CD14-positive monocyte (primary cell): ENCODE measurements around the gene S100Z. TPM values are rescaled to one million over a fixed set of nuclear protein-coding genes. Genes with fewer than 3 reads are reported as not detected.

Source experiments
- DNase-seq, 3 donors: peaks; one replicate each; pipeline ENCODE4 v3.0.0-alpha.2; 2011 to 2022
- H2AFZ ChIP-seq: 2 replicates; pipeline ENCODE4 v1.6.0; 2012; ENCODE audit warnings: mild to moderate bottlenecking, low read depth, low read length, inconsistent platforms; ENCODE audit not compliant: insufficient read depth, poor library complexity, severe bottlenecking
- H3K27ac ChIP-seq, 2 donors: 1 replicate in 1 of 2; 2 replicates in 1 of 2; pipeline ENCODE4 v1.5.1; 2012 to 2013; ENCODE audit warnings: low read length in 2 of 2, control low read depth in 1 of 2, inconsistent platforms in 1 of 2, low read depth in 1 of 2, mild to moderate bottlenecking in 1 of 2
- H3K27me3 ChIP-seq, 2 donors: one replicate each; pipeline versions ENCODE4 v1.6.0 to v1.6.1; 2011 to 2013; ENCODE audit warnings: low read length in 2 of 2; ENCODE audit not compliant: control insufficient read depth in 2 of 2, insufficient read depth in 2 of 2
- H3K36me3 ChIP-seq, 2 donors: replicated peaks in 1 of 2; 1 replicate in 1 of 2; 2 replicates in 1 of 2; pipeline versions ENCODE4 v1.5.1 to v1.6.1; 2012 to 2013; ENCODE audit warnings: low read length in 2 of 2, control low read depth in 1 of 2, inconsistent platforms in 1 of 2, mild to moderate bottlenecking in 1 of 2; ENCODE audit not compliant: insufficient read depth in 2 of 2, control insufficient read depth in 1 of 2
- H3K4me1 ChIP-seq, 2 donors: 1 replicate in 1 of 2; 2 replicates in 1 of 2; pipeline versions ENCODE4 v1.5.1 to v1.6.1; 2012 to 2013; ENCODE audit warnings: low read length in 2 of 2, control low read depth in 1 of 2, inconsistent platforms in 1 of 2, mild to moderate bottlenecking in 1 of 2, moderate library complexity in 1 of 2; ENCODE audit not compliant: insufficient read depth in 2 of 2, control insufficient read depth in 1 of 2
- H3K4me2 ChIP-seq: replicated peaks from 2 replicates; pipeline ENCODE3; 2012; ENCODE audit warnings: low read length, moderate library complexity, mild to moderate bottlenecking; ENCODE audit not compliant: poor library complexity, severe bottlenecking; ENCODE audit errors: extremely low read depth
- H3K4me3 ChIP-seq, 3 experiments: fragments of 200-600 bp in 1 of 3; sonication (generic) in 1 of 3; replicated peaks in 1 of 3; 1 replicate in 2 of 3; 2 replicates in 1 of 3; pipeline ENCODE4 v1.5.1; 2011 to 2013; ENCODE audit warnings: low read length in 3 of 3, mild to moderate bottlenecking in 3 of 3, control low read depth in 2 of 3, low read depth in 2 of 3, inconsistent platforms in 1 of 3, moderate library complexity in 1 of 3
- H3K79me2 ChIP-seq: 2 replicates; pipeline ENCODE4 v1.6.0; 2012; ENCODE audit warnings: mild to moderate bottlenecking, control low read depth, inconsistent platforms, low read length, moderate library complexity; ENCODE audit not compliant: insufficient read depth
- H3K9ac ChIP-seq: 2 replicates; pipeline ENCODE4 v1.6.0; 2017; ENCODE audit warnings: low read length, mild to moderate bottlenecking; ENCODE audit not compliant: insufficient read depth, poor library complexity, severe bottlenecking
- H3K9me3 ChIP-seq, 2 donors: replicated peaks in 1 of 2; 1 replicate in 1 of 2; 2 replicates in 1 of 2; pipeline versions ENCODE4 v1.5.1 to v1.6.1; 2012 to 2013; ENCODE audit warnings: low read length in 2 of 2, control low read depth in 1 of 2; ENCODE audit not compliant: control insufficient read depth in 1 of 2, insufficient read depth in 1 of 2
- H4K20me1 ChIP-seq: 2 replicates; pipeline ENCODE4 v1.6.0; 2012; ENCODE audit warnings: mild to moderate bottlenecking, low read length, control low read depth, moderate library complexity; ENCODE audit not compliant: insufficient read depth
- H3K27ac Mint-ChIP-seq, 7 donors: one replicate each; pipeline ENCODE4 v1.8.0; 2020; ENCODE audit warnings: mild to moderate bottlenecking in 7 of 7, mixed read lengths in 7 of 7, moderate library complexity in 6 of 7, inconsistent platforms in 2 of 7
- H3K27me3 Mint-ChIP-seq, 3 donors: one replicate each; pipeline ENCODE4 v1.8.0; 2021 to 2022; ENCODE audit warnings: low read depth in 3 of 3, mild to moderate bottlenecking in 3 of 3, mixed read lengths in 3 of 3, moderate library complexity in 3 of 3, inconsistent platforms in 1 of 3
- H3K36me3 Mint-ChIP-seq, 2 donors: one replicate each; pipeline ENCODE4 v1.8.0; 2020; ENCODE audit warnings: mixed read lengths in 2 of 2, inconsistent platforms in 1 of 2, mild to moderate bottlenecking in 1 of 2
- H3K4me1 Mint-ChIP-seq: one replicate; pipeline ENCODE4 v1.8.0; 2020; ENCODE audit warnings: mild to moderate bottlenecking, mixed read lengths
- H3K4me3 Mint-ChIP-seq, 2 donors: one replicate each; pipeline ENCODE4 v1.8.0; 2020; ENCODE audit warnings: mild to moderate bottlenecking in 2 of 2, mixed read lengths in 2 of 2, moderate library complexity in 1 of 2
- H3K9me3 Mint-ChIP-seq, 7 donors: one replicate each; pipeline ENCODE4 v1.8.0; 2020 to 2022; ENCODE audit warnings: mixed read lengths in 7 of 7, mild to moderate bottlenecking in 6 of 7, moderate library complexity in 6 of 7, inconsistent platforms in 2 of 7
- WGBS: methylation state at CpG from one replicate; pipeline ENCODE4 v1.1.5; 2013; ENCODE audit warnings: missing lambda C conversion rate; ENCODE audit not compliant: insufficient coverage; 5-methylcytosine and 5-hydroxymethylcytosine counted together
- intact Hi-C, 2 donors: fragments of 100-400 bp; cut with micrococcal nuclease; formaldehyde crosslinking; loops; one replicate each; pipeline versions ENCODE4 v1.15.0 to v1.15.1; 2023
- polyA plus RNA-seq, 3 donors: library from polyadenylated mRNA; depleted of rRNA in 1 of 3; unstranded in 2 of 3; stranded (reverse) in 1 of 3; fragments of 300-500 nt in 2 of 3; fragments of >200 nt in 1 of 3; fragmentation: Illumina TruSeq in 2 of 3; gene quantifications; 1 replicate in 2 of 3; 2 replicates in 1 of 3; pipeline ENCODE4 v1.2.3, GENCODE V29; 2012 to 2021
- TF ChIP-seq, protein P1 (sequence below): fragments of 200-600 bp; IDR thresholded peaks from one replicate; pipeline ENCODE4 v1.8.0; 2022; ENCODE audit warnings: antibody characterized with exemption, mild to moderate bottlenecking

Gene S100Z
- polyA plus RNA-seq, 3 donors: 13.4 to 39.3 (median 21.2) TPM

DNA sequence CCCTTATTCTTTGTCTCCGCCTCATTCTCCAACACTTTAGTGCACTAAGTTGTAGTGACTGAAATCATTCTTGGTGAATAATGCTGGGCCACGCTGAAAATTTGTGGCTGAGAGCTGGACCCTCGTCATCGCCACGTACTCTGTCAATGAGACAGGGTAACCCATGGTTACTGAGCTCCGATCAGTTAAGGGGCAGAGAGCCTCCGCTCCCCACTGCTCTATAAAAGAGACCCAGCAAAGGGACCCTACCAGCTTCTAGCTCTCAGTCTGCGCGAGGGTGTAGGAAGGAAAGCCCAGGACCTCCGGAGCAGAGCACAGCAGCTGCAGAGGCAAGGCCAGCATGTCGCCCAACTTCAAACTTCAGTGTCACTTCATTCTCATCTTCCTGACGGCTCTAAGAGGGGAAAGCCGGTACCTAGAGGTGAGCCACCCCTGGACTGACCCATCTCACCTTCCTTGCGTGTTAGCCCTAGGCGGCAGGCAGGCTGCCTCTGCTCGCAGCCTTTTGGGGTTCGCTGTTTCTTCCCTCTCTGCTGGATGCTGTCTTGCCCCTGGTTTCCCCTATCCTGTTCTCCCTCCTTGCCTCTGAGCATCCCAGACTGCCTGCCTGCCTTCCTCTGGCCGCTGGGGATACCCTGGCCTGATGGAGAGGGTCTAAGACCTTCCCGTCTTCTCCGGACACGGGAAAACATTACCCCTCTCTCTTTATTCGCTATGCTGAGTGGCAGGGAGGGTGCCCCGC, 103.2 kb downstream of the S100Z start, which contains the start of gene CRHBP:
CRHBP (plus strand) TSS at position 251 of the 742 bp plus-strand sequence; CDS start at position 341, 90 bp downstream.
- Histone ChIP-seq H3K4me2 (peak within 1 kb of the TSS; percentile 64), H2AFZ (no peak within 1 kb of the TSS), H4K20me1 (no peaks in the 10 kb centered on the region), H3K4me3 (peak within 1 kb of the TSS in 1 of 3 experiments; percentile 59), H3K4me1 (peaks cover 19 to 21% of the 10 kb centered on the region in 2 donors), H3K9ac (no peak within 1 kb of the TSS), H3K36me3 (no peaks in the 10 kb centered on the region), H3K9me3 (peaks cover 0 to 19% of the 10 kb centered on the region in 2 donors), H3K27ac (no peak within 1 kb of the TSS), H3K79me2 (no peaks in the 10 kb centered on the region), H3K27me3 (peaks cover 41 to 44% of the 10 kb centered on the region in 2 donors)
- Mint-ChIP-seq H3K4me3 (peak within 1 kb of the TSS; percentile 45 to 83), H3K27ac (no peak within 1 kb of the TSS), H3K4me1 (peaks cover 20% of the 10 kb centered on the region), H3K27me3 (peaks cover 43 to 53% (median 52%) of the 10 kb centered on the region in 3 donors), H3K36me3 (peaks cover 2 to 9% of the 10 kb centered on the region in 2 donors), H3K9me3 (peaks cover 0 to 13% (median 1%) of the 10 kb centered on the region in 7 donors)
- TF ChIP-seq, protein P1, sequence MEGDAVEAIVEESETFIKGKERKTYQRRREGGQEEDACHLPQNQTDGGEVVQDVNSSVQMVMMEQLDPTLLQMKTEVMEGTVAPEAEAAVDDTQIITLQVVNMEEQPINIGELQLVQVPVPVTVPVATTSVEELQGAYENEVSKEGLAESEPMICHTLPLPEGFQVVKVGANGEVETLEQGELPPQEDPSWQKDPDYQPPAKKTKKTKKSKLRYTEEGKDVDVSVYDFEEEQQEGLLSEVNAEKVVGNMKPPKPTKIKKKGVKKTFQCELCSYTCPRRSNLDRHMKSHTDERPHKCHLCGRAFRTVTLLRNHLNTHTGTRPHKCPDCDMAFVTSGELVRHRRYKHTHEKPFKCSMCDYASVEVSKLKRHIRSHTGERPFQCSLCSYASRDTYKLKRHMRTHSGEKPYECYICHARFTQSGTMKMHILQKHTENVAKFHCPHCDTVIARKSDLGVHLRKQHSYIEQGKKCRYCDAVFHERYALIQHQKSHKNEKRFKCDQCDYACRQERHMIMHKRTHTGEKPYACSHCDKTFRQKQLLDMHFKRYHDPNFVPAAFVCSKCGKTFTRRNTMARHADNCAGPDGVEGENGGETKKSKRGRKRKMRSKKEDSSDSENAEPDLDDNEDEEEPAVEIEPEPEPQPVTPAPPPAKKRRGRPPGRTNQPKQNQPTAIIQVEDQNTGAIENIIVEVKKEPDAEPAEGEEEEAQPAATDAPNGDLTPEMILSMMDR: no peak
- no peak for DNase-seq
- WGBS: 8% methylated on average over 18 of the region's 23 CpGs
- intact Hi-C loops: no loop called here

DNA sequence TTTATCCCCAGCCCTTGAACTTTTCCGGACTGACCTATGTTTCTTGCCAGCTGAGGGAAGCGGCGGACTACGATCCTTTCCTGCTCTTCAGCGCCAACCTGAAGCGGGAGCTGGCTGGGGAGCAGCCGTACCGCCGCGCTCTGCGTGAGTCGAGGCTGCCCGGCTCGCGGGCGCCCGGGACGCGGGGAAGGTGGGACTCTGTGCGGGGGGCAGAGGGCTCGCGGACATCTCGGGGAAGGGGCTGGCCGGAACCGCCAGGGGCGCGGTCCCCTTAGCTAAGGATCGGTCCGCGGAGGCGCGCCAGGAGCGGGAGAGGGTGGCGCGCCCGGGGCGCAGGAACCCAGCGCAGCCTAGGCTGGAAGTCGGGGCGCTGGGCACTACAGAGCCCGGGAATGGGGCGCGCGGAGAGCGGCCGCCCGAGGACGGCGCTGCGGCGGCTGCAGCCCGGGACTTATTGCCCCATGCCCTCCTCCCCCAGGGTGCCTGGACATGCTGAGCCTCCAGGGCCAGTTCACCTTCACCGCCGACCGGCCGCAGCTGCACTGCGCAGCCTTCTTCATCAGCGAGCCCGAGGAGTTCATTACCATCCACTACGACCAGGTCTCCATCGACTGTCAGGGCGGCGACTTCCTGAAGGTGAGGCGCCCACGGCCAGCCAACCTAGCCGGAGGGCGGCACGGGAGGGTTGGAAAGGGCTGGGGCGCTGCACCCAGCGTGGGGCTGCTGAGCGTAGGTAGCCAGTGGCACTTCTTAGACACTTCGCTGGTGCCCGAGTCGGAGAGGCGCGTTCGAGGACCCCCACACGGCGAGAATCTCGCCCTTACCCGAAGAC, 104.0 kb downstream of the S100Z start:
- intact Hi-C loops: no loop called here
- H3K27ac Mint-ChIP-seq: no peak overlapping the region
- under 1% methylated on average over 78 of the region's 81 CpGs for WGBS
- H3K4me3 Mint-ChIP-seq: peak overlapping the region; percentile 45 to 83
- Histone ChIP-seq H2AFZ (no peak overlapping the region), H4K20me1 (no peaks in the 10 kb centered on the region), H3K27me3 (peaks cover 41 to 44% of the 10 kb centered on the region in 2 donors), H3K36me3 (no peaks in the 10 kb centered on the region), H3K4me3 (peak overlapping the region in 1 of 3 experiments; percentile 59), H3K4me2 (peak overlapping the region; percentile 64), H3K27ac (no peak overlapping the region), H3K9ac (no peak overlapping the region), H3K9me3 (peaks cover 0 to 19% of the 10 kb centered on the region in 2 donors), H3K4me1 (peaks cover 25 to 27% of the 10 kb centered on the region in 2 donors), H3K79me2 (no peaks in the 10 kb centered on the region)
- TF ChIP-seq, protein P1: no peak
- H3K36me3 Mint-ChIP-seq: peaks cover 2 to 9% of the 10 kb centered on the region in 2 donors
- peaks cover 43 to 53% (median 52%) of the 10 kb centered on the region in 3 donors for H3K27me3 Mint-ChIP-seq
- peaks cover 0 to 13% (median 0%) of the 10 kb centered on the region in 7 donors for H3K9me3 Mint-ChIP-seq
- peaks cover 25% of the 10 kb centered on the region for H3K4me1 Mint-ChIP-seq
- DNase-seq: no peak
